ENCODE measurements around the gene LSS.
"Not testable (repeated sequence)": the region's sequence is repeated elsewhere in the genome, so short reads cannot be mapped to it uniquely, and the experiment has no call there.

LSS gene

GRCh38 chr21:46171996-46172862 is 56.3 kb downstream of the LSS start:
- DNase-seq (ENCODE audit: low read depth in 2 of 2, low spot score in 1 of 2): no peak

GRCh38 chr21:46171585-46171984 is 57.0 kb downstream of the LSS start:
- no peak for DNase-seq (ENCODE audit: low read depth in 2 of 2, low spot score in 1 of 2)

- DNase-seq (ENCODE audit: low read depth in 2 of 2, low spot score in 1 of 2): not testable (repeated sequence)
These were observed 58.0 kb downstream of the LSS start for GRCh38 chr21:46170436-46171193.

DNA sequence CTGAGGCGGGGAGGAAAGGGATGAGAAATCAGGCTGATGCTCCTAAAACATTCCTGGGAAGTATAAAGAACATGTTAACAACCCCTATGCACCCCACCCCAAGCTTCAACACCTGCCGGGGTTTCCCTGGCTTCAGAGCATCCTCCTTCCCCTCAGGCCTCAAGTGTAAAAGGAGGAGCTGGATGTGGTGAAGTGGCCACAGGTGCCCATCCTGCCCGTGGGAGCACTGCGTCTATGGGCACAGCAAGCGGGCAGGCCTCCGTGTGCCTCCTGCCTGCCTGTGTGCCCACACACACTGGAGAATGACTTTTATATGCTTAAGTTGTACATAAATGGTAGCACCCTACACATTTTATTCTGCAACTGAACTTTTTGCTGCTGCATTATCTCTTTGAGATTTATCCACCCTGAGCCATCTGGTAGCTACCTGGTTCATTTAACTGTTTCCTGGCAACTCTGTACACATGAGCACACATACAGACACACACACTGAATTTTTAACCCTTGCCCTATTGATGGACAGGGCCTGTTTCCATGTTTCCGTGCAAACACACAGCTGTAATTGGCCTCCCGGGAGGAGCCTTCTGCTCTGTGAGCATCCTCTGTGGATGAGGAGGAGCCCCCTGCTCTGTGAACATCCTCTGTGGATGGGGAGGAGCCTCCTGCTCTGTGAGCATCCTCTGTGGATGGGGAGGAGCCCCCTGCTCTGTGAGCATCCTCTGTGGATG is 59.8 kb downstream of the LSS start:
- no peak for DNase-seq (ENCODE audit: low read depth in 2 of 2, low spot score in 1 of 2)

DNA sequence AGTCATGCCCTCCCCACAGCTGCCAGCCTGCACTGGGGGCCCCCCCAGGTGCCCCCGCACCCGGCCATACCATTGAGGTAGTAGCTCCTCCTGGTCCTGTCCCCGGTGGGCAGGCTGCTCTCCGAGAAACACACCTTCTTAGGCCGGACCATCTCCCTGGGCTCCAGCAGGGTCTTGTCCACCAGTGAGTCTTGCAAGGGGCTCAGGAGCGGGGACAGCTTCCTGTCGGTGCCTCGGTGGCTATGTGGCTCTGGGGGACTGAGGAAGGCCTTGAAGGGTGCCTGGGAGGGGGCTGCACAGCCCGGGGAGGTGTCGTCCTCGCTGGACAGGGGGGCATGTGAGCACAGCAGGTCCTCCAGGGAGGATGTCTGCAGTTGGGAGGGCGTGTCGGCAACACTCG is 60.3 kb downstream of the LSS start:
- DNase-seq (ENCODE audit: low read depth in 2 of 2, low spot score in 1 of 2): no peak

GRCh38 chr21:46165098-46165497 is 63.5 kb downstream of the LSS start:
- no peak for DNase-seq (ENCODE audit: low read depth in 2 of 2, low spot score in 1 of 2)

GRCh38 chr21:46163380-46163779 is 65.2 kb downstream of the LSS start:
- no peak for DNase-seq (ENCODE audit: low read depth in 2 of 2, low spot score in 1 of 2)

GRCh38 chr21:46161633-46162592 is 66.7 kb downstream of the LSS start:
- DNase-seq (ENCODE audit: low read depth in 2 of 2, low spot score in 1 of 2): no peak

DNA sequence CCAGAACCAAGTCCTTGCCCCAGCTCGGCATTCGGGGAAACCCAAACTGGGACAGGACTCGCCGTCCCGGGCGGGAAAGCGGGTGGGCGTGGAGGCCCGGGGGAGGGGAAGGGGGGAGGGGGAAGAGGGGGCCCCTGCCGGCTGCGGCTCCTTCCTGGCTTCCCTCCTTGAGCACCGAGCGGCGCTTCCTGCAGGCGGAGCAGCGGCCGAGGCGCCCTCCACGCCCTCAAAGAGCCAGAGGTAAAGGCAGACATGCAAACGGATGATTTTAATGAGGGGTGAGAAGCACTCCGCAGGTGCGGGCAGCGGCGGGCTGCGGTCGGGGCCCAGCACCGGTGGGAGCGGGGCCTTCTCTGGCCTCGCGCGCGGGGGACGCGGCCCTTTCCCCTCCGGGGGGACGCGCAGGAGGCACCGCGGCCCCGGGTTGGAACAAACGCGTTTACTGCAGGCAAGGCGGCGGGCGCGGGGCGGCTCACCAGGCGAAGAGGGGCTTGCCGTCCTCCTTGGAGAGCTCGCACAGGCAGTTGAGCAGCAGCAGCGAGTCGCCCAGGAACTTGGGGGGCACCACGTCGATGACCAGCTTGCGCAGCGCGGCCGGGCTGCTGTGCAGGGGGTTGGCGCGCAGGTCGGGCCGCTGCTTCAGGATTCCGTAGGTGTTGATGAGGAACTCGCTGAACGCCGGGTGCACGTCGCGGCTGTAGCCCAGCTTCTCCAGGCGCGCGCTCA is 67.5 kb downstream of the LSS start:
- no peak for DNase-seq (ENCODE audit: low read depth in 2 of 2, low spot score in 1 of 2)

GRCh38 chr21:46160657-46160906 is 68.0 kb downstream of the LSS start:
- DNase-seq (ENCODE audit: low read depth in 2 of 2, low spot score in 1 of 2): no peak

- no peak for DNase-seq (ENCODE audit: low read depth in 2 of 2, low spot score in 1 of 2)
These were observed 68.5 kb downstream of the LSS start for GRCh38 chr21:46159841-46160656.

DNA sequence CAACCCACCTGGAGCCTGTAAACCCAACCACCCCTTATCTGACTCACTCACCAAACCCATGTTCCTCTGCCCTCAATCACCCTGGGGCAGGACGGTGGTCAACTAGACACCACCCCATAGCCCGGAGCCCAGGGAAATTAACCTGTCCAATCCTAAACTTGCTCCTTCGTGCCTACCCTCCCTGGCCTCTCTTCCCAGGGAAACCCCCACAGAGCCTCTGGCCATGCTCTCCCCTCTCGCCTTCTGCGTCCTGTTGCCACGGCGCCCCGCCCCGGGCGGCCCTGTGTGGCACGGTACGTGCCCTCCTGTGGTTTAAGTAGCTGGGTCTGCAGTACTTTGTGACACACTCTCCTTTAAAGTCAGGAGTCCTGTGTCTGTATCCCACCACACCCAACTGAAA is 69.2 kb downstream of the LSS start:
- DNase-seq (ENCODE audit: low read depth in 2 of 2, low spot score in 1 of 2): no peak

- DNase-seq (ENCODE audit: low read depth in 2 of 2, low spot score in 1 of 2): no peak
These were observed 69.8 kb downstream of the LSS start for GRCh38 chr21:46158666-46159300.

DNA sequence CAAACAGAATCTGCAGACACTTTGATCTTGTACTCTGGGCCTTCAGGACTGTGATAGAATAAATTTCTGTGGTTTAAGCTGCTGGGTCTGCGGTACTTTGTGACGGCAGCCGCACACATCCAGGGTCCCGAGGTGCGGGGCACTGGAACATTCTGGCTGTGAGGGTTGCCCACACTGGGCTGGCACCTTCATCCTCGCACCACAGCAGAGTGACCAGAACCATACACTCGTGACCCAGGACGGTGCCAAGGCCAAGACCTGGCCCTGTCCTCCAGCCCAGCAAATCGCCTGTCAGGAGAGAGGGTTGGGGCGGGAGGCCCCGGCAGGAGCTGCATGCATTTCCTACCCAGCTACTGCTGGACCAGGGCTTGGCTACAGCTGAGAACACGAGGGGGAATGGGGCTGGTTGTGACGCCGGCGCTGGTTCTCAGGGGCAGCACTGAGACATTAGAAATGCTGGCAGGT is 70.6 kb downstream of the LSS start:
- DNase-seq (ENCODE audit: low read depth in 2 of 2, low spot score in 1 of 2): no peak

GRCh38 chr21:46157396-46157986 is 71.1 kb downstream of the LSS start:
- no peak for DNase-seq (ENCODE audit: low read depth in 2 of 2, low spot score in 1 of 2)

DNA sequence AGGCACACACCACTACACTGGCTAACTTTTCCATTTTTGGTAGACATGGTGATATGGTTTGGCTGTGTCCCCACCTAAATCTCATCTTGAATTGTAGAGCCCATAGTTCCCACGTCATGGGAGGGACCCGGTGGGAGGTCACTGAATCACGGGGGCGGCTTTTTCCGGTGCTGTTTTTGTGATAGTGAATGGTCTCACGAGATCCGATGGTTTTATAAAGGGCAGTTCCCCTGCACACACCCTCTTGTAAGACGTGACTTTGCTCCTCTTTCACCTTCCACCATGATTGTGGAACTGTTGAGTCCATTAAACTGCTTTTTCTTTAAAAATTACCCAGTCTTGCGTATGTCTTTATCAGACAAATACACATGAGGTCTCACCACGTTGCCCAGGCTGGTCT is 71.9 kb downstream of the LSS start:
- no peak for DNase-seq (ENCODE audit: low read depth in 2 of 2, low spot score in 1 of 2)

GRCh38 chr21:46156378-46156645 is 72.3 kb downstream of the LSS start:
- DNase-seq (ENCODE audit: low read depth in 2 of 2, low spot score in 1 of 2): no peak

DNA sequence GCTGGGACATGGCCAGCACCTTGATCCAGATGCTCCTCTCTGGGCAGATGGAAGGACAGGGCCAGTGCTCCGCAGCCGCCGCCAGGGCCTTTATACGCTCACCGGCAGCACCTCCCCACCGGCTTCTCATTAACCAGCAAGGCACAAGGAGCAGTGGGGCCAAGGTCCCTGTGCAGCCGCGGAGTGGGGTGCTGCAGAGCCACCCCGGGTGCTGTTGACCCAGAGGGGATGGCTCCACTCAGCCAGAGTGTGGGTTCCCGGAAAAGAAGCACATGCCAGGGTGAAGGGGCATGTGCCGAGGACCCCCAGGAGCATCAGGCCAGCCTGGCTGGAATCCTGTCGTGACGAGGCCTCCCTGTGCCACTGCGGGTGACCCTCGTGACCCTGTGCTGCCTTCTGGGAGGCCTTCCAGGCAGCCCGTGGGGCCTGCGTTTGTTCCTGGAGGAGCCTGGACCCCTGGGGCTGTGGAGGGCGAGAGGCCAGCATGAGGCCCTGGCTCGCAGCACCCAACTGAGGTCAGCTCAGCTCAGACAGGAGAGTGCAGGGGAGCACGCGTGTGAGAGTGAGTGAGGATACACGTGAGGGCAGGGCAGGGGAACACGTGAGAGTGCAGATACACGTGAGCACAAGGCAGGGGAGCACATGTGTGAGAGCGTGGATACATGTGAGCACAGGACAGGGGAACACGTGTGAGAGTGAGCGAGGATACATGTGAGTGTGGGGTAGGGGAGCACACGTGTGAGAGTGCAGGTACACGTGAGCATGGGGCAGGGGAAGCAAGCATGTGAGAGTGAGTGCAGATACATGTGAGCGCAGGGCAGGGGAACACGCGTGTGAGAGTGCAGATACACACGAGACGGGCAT is 72.8 kb downstream of the LSS start, which contains the start of gene FTCD:
FTCD (minus strand) TSS at position 66 of the 864 bp plus-strand sequence; CDS start at position 10, 56 bp downstream.
- no peak for DNase-seq (ENCODE audit: low read depth in 2 of 2, low spot score in 1 of 2)
